ENCODE data around the gene UNC45A. TPM values are rescaled to one million over a fixed set of nuclear protein-coding genes. Genes with fewer than 3 reads are reported as not detected.

Gene UNC45A
- total and polyA plus RNA-seq, 2 of the 13 experiments (the other 11 are each of a cell fraction or from before 2014, with no cell fraction given): 33.8 to 39.7 TPM

GRCh38 chr15:90954712-90955623 is 19.9 kb downstream of the UNC45A start, which contains the start of gene RCCD1 (continued):
- no peak for TF ChIP-seq AHDC1 (CRISPR knock-in tag; IDR thresholded peaks at IDR 0.05; ENCODE audit: borderline replicate concordance)
- TF ChIP-seq ZNF234 (CRISPR knock-in tag; conservative IDR thresholded peaks at IDR 0.05): 0 out of 2 replicates have a peak, but pooled peaks have one; percentile 32
- peak; percentile 80 for TF ChIP-seq ZNF878 (CRISPR knock-in tag; IDR thresholded peaks at IDR 0.05)
- no peak for TF ChIP-seq POGZ (CRISPR knock-in tag; IDR thresholded peaks at IDR 0.05)
- no peak for TF ChIP-seq MATR3 (CRISPR knock-in tag; IDR thresholded peaks at IDR 0.05)
- peak; percentile 97 for TF ChIP-seq E2F5 (CRISPR knock-in tag; conservative IDR thresholded peaks at IDR 0.05)
- TF ChIP-seq ISX (CRISPR knock-in tag; conservative IDR thresholded peaks at IDR 0.05): 0 out of 2 replicates have a peak, but pooled peaks have one; percentile 79
- no peak for TF ChIP-seq KDM4B (CRISPR knock-in tag; IDR thresholded peaks at IDR 0.05)
- TF ChIP-seq ARID5B (CRISPR knock-in tag; IDR thresholded peaks at IDR 0.05): peak; percentile 15; the same call in 1 of the 2 replicates
- 0 out of 2 replicates have a peak, but pooled peaks have one; percentile 23 for TF ChIP-seq E2F2 (CRISPR knock-in tag; IDR thresholded peaks at IDR 0.05; ENCODE audit: borderline replicate concordance)
- peak; percentile 79 for TF ChIP-seq RAD51 (IDR thresholded peaks at IDR 0.05; ENCODE audit: borderline replicate concordance)
- peak; percentile 78 for TF ChIP-seq MYPOP (CRISPR knock-in tag; IDR thresholded peaks at IDR 0.05)
- peak; percentile 48; the same call in 1 of the 2 replicates for TF ChIP-seq CHD4 (IDR thresholded peaks at IDR 0.05; ENCODE audit: borderline replicate concordance, low read length)
- peak; percentile 94 for TF ChIP-seq ZFY (CRISPR knock-in tag; IDR thresholded peaks at IDR 0.05)
- TF ChIP-seq HNRNPH1 (optimal IDR thresholded peaks at IDR 0.05; ENCODE audit: low read depth, low read length): no peak

Measured in HepG2 (cell line).